ENCODE measurements around the gene SERPINA7. TPM values are rescaled to one million over a fixed set of nuclear protein-coding genes. Genes with fewer than 3 reads are reported as not detected.

The SERPINA7 gene
- total RNA-seq, result not detected in 2 replicates
- long read RNA-seq, result 0 reads

DNA sequence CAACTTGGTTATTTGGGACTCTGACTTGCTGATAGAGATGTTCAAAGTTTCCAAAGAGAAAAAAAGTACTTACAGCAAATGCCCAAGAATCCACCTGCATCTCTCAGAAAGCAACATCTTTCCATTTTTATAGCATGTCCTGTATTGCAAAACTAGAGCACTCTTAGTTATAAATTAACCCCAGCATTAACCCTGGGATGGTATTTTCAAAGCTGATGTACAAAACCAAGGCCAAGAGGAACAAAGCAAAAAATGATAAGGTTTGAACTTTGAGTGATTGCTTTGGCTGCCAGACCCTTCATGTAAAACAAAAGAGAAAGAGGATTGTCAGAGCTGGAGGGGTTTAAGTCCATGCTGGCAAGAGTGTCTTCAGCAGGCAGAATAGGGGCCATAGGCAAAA is at the start of gene SERPINA7:
SERPINA7 (minus strand) TSS at position 103 of the 400 bp plus-strand sequence. CDS start 1,669 bp downstream, outside the sequence.
- Mint-ChIP-seq H3K4me3 (no peak within 1 kb of the TSS), H3K9me3 (peaks cover 5% of the 10 kb centered on the region), H3K27ac (ENCODE audit: unreplicated experiment) (no peak within 1 kb of the TSS), H3K4me1 (no peaks in the 10 kb centered on the region), H3K36me3 (ENCODE audit: low read depth) (no peaks in the 10 kb centered on the region), H3K27me3 (ENCODE audit: low read depth) (peaks cover 5% of the 10 kb centered on the region)
- DNase-seq (ENCODE audit: low read depth, low spot score), result no peak
- TF ChIP-seq CTCF (conservative IDR thresholded peaks at IDR 0.05), result no peak

DNA sequence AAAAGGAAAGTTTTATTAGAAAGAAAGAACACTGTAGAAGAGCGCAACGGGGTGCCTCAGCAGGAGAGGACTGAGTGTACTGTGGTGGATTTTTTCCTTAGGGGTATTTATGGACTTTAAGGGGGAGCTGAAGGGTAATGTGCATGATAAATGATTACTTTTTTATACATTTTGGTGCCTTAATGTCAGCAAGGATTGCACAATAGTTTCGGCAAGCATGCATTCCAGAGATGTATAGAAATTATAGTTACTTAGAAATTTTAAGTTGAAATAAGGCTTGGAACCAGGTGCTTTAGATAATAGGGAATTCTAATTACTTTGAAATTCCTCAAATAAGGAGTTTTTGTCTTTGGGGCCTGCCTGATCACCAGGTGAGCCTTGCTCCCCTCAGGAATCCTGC is 30.5 kb upstream of the SERPINA7 start:
- no peaks in the 10 kb centered on the region for H3K4me1 Mint-ChIP-seq
- no peak overlapping the region for H3K27ac Mint-ChIP-seq (ENCODE audit: unreplicated experiment)
- H3K36me3 Mint-ChIP-seq (ENCODE audit: low read depth), result no peaks in the 10 kb centered on the region
- H3K9me3 Mint-ChIP-seq, result peaks cover 29% of the 10 kb centered on the region
- TF ChIP-seq CTCF (conservative IDR thresholded peaks at IDR 0.05), result no peak
- no peak overlapping the region for H3K4me3 Mint-ChIP-seq
- H3K27me3 Mint-ChIP-seq (ENCODE audit: low read depth), result peaks cover 2% of the 10 kb centered on the region
- no peak for DNase-seq (ENCODE audit: low read depth, low spot score)

- DNase-seq (ENCODE audit: low read depth, low spot score), result no peak
- H3K27me3 Mint-ChIP-seq (ENCODE audit: low read depth), result no peaks in the 10 kb centered on the region
- H3K9me3 Mint-ChIP-seq, result peaks cover 2% of the 10 kb centered on the region
- no peak overlapping the region for H3K27ac Mint-ChIP-seq (ENCODE audit: unreplicated experiment)
- TF ChIP-seq CTCF (conservative IDR thresholded peaks at IDR 0.05), result no peak
- no peaks in the 10 kb centered on the region for H3K4me1 Mint-ChIP-seq
- H3K36me3 Mint-ChIP-seq (ENCODE audit: low read depth), result no peaks in the 10 kb centered on the region
- H3K4me3 Mint-ChIP-seq, result no peak overlapping the region
Measured at GRCh38 chrX:106050054-106050453, 11.5 kb upstream of the SERPINA7 start.

DNA sequence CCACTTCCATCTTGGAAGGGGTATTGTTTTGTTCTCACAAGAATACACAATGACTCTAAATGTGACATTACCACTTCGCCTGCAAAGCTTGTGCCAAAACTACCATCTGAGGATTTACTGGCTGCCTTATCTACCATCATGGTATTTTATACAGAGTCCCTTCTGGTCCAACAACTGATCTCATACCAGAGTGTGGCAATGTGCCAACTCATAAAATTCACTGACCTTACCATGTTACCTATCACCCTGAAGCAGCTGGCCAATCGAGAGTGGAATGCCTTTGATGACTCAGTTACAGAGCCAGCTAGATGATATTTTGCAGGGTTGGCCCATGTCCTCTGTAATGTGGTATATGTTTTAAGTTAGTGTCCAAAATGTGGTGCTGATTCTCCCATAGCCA is 3.8 kb upstream of the SERPINA7 start:
- Mint-ChIP-seq H3K36me3 (ENCODE audit: low read depth) (no peaks in the 10 kb centered on the region), H3K27me3 (ENCODE audit: low read depth) (peaks cover 5% of the 10 kb centered on the region), H3K9me3 (peaks cover 5% of the 10 kb centered on the region), H3K4me3 (no peak overlapping the region), H3K27ac (ENCODE audit: unreplicated experiment) (no peak overlapping the region), H3K4me1 (no peaks in the 10 kb centered on the region)
- no peak for TF ChIP-seq CTCF (conservative IDR thresholded peaks at IDR 0.05)
- DNase-seq (ENCODE audit: low read depth, low spot score), result no peak

DNA sequence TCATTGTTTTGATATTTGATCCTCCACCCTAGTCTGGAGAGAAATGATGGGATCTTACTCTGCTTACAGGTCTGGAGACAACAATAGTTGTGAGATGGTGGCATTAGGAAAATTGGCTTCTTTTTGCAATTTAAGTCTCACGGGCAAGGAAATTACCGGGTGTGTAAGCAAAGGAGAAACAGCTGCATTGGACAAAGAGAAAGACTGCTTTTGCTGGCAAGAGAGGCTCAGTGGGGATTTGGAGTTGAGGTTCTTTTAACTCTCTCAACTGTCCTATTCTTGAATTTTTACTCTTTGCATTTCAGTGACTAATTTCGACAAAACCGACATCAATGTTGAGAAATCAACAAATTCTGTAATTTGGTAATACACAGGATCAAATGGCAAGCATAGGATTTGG is 2.3 kb upstream of the SERPINA7 start:
- Mint-ChIP-seq H3K9me3 (peaks cover 5% of the 10 kb centered on the region), H3K36me3 (ENCODE audit: low read depth) (no peaks in the 10 kb centered on the region), H3K27me3 (ENCODE audit: low read depth) (peaks cover 5% of the 10 kb centered on the region), H3K4me1 (no peaks in the 10 kb centered on the region), H3K27ac (ENCODE audit: unreplicated experiment) (no peak overlapping the region), H3K4me3 (no peak overlapping the region)
- no peak for TF ChIP-seq CTCF (conservative IDR thresholded peaks at IDR 0.05)
- DNase-seq (ENCODE audit: low read depth, low spot score), result no peak

DNA sequence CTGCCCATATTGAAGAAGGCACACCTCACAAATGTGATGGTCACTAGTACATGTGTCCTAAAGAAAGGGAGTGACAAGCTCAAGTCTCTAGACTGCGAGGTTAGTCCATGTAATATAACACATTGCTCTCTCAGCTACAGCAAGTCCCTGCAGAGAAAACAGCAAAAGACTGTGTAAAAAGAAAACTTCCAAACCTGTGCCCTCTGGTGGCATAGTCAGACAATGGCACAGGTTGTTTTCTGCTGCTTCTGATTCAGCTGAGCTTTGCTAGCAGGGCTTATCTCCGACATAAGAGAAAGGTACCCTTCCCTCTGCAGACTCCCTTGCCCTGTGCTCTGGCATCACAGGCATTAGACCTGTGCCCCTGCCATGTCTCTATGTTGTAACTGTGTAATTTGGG is 1.4 kb upstream of the SERPINA7 start:
- DNase-seq (ENCODE audit: low read depth, low spot score), result no peak
- peaks cover 5% of the 10 kb centered on the region for H3K9me3 Mint-ChIP-seq
- H3K27ac Mint-ChIP-seq (ENCODE audit: unreplicated experiment), result no peak overlapping the region
- H3K4me3 Mint-ChIP-seq, result no peak overlapping the region
- peaks cover 5% of the 10 kb centered on the region for H3K27me3 Mint-ChIP-seq (ENCODE audit: low read depth)
- H3K4me1 Mint-ChIP-seq, result no peaks in the 10 kb centered on the region
- H3K36me3 Mint-ChIP-seq (ENCODE audit: low read depth), result no peaks in the 10 kb centered on the region
- peak; percentile 43 for TF ChIP-seq CTCF (conservative IDR thresholded peaks at IDR 0.05)
